ENCODE results near the gene EML4. TPM values are rescaled to one million over a fixed set of nuclear protein-coding genes. Genes with fewer than 3 reads are reported as not detected.

The EML4 gene
- polyA plus RNA-seq, 1 of the 3 experiments (the other 2 are of a cell fraction): 35.0 TPM

DNA sequence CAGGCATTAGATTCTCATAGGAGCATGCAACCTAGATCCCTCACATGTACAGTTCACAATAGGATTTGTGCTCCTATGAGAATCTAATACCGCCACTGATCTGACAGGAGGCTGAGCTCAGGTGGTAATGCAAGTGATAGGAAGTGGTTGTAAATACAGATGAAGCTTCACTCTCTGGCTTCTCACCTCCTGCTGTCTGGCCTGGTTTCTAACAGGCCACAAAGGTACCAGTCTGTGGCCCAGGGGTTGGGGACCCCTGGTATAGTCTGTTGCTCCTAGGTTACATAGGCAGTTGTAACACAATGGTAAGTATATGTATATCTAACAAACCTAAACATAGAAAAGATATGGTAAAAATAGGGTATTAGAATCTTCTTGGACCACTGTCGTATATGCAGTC is 81.8 kb downstream of the EML4 start:
- no peak overlapping the region for H3K27ac ChIP-seq (ENCODE audit: low read depth in 2 of 2, low read length in 1 of 2)
- H3K36me3 ChIP-seq (replicated peaks in 1 of 2; ENCODE audit: control insufficient read depth in 1 of 2, insufficient read depth in 2 of 2, low read length in 1 of 2): peaks cover 41 to 59% of the 10 kb centered on the region in 2 experiments
- no peak overlapping the region for H3K9ac ChIP-seq
- H3K9me2 ChIP-seq: no peaks in the 10 kb centered on the region
- no peaks in the 10 kb centered on the region; the same call in 1 of the 2 replicates for H3K9me3 ChIP-seq
- no peaks in the 10 kb centered on the region for H3K27me3 ChIP-seq (ENCODE audit: insufficient read depth)
- CTCF ChIA-PET: interaction anchor here (1.1 kb wide), 1 partner anchor 154 kb away, joined by 3 read pairs; no protein-coding TSS in a partner anchor
- DNase-seq: no peak
- H3K4me3 ChIP-seq (ENCODE audit: low read depth in 2 of 2, low read length in 1 of 2): no peak overlapping the region
- POLR2A ChIA-PET: no interaction called here
- H3K4me1 ChIP-seq (ENCODE audit: control insufficient read depth in 1 of 2, insufficient read depth in 2 of 2, low read depth in 1 of 2, low read length in 1 of 2): no peaks in the 10 kb centered on the region; a peak in 1 of 4 replicates
- no peak overlapping the region for H3K4me2 ChIP-seq
- no peaks in the 10 kb centered on the region for H3F3A ChIP-seq (replicated peaks; ENCODE audit: insufficient read depth)
- no peak overlapping the region for H2AFZ ChIP-seq (ENCODE audit: low read depth)
- TF ChIP-seq, protein P1, sequence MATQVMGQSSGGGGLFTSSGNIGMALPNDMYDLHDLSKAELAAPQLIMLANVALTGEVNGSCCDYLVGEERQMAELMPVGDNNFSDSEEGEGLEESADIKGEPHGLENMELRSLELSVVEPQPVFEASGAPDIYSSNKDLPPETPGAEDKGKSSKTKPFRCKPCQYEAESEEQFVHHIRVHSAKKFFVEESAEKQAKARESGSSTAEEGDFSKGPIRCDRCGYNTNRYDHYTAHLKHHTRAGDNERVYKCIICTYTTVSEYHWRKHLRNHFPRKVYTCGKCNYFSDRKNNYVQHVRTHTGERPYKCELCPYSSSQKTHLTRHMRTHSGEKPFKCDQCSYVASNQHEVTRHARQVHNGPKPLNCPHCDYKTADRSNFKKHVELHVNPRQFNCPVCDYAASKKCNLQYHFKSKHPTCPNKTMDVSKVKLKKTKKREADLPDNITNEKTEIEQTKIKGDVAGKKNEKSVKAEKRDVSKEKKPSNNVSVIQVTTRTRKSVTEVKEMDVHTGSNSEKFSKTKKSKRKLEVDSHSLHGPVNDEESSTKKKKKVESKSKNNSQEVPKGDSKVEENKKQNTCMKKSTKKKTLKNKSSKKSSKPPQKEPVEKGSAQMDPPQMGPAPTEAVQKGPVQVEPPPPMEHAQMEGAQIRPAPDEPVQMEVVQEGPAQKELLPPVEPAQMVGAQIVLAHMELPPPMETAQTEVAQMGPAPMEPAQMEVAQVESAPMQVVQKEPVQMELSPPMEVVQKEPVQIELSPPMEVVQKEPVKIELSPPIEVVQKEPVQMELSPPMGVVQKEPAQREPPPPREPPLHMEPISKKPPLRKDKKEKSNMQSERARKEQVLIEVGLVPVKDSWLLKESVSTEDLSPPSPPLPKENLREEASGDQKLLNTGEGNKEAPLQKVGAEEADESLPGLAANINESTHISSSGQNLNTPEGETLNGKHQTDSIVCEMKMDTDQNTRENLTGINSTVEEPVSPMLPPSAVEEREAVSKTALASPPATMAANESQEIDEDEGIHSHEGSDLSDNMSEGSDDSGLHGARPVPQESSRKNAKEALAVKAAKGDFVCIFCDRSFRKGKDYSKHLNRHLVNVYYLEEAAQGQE (IDR thresholded peaks at IDR 0.05; ENCODE audit: low read depth, low read length): no peak
- TF ChIP-seq JUND (IDR thresholded peaks at IDR 0.05) (no peak), RAD21 (IDR thresholded peaks at IDR 0.05; ENCODE audit: low read length) (no peak), NRF1 (IDR thresholded peaks at IDR 0.05; ENCODE audit: low read depth, low read length) (no peak), RCOR1 (IDR thresholded peaks at IDR 0.05; ENCODE audit: low read length) (no peak), ELF1 (IDR thresholded peaks at IDR 0.05) (no peak), NFIC (IDR thresholded peaks at IDR 0.05; ENCODE audit: borderline replicate concordance) (no peak), FOXJ3 (CRISPR knock-in tag; IDR thresholded peaks at IDR 0.05) (no peak), TCF12 (IDR thresholded peaks at IDR 0.05) (no peak), RXRA (IDR thresholded peaks at IDR 0.05; ENCODE audit: borderline replicate concordance, low read depth) (no peak)
- TF ChIP-seq, protein P2, sequence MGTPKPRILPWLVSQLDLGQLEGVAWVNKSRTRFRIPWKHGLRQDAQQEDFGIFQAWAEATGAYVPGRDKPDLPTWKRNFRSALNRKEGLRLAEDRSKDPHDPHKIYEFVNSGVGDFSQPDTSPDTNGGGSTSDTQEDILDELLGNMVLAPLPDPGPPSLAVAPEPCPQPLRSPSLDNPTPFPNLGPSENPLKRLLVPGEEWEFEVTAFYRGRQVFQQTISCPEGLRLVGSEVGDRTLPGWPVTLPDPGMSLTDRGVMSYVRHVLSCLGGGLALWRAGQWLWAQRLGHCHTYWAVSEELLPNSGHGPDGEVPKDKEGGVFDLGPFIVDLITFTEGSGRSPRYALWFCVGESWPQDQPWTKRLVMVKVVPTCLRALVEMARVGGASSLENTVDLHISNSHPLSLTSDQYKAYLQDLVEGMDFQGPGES (IDR thresholded peaks at IDR 0.05; ENCODE audit: low read depth, low read length): no peak
- TF ChIP-seq, protein P3, sequence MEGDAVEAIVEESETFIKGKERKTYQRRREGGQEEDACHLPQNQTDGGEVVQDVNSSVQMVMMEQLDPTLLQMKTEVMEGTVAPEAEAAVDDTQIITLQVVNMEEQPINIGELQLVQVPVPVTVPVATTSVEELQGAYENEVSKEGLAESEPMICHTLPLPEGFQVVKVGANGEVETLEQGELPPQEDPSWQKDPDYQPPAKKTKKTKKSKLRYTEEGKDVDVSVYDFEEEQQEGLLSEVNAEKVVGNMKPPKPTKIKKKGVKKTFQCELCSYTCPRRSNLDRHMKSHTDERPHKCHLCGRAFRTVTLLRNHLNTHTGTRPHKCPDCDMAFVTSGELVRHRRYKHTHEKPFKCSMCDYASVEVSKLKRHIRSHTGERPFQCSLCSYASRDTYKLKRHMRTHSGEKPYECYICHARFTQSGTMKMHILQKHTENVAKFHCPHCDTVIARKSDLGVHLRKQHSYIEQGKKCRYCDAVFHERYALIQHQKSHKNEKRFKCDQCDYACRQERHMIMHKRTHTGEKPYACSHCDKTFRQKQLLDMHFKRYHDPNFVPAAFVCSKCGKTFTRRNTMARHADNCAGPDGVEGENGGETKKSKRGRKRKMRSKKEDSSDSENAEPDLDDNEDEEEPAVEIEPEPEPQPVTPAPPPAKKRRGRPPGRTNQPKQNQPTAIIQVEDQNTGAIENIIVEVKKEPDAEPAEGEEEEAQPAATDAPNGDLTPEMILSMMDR (IDR thresholded peaks at IDR 0.05): no peak
- WGBS (ENCODE audit: low lambda C conversion rate): 98% methylated on average over 2 of the region's 2 CpGs
- no peaks in the 10 kb centered on the region for H4K20me1 ChIP-seq (ENCODE audit: insufficient read depth)
- peaks cover 18% of the 10 kb centered on the region; the same call in 1 of the 2 replicates for H3K79me2 ChIP-seq (ENCODE audit: insufficient read depth)

Measured in SK-N-SH (cell line).